NOMO-1 treated with DMSO at 0.1 percent for 48 hours (cell line): ENCODE measurements around the gene CYBB.
A peak's percentile ranks its signal among the peaks of the same experiment; 100 is the strongest.

ENCODE experiments used
- DNase-seq: peaks from one replicate; lab custom pipeline; 2025; ENCODE audit not compliant: unreplicated experiment; lab: John Stamatoyannopoulos, UW

The CYBB gene

DNA sequence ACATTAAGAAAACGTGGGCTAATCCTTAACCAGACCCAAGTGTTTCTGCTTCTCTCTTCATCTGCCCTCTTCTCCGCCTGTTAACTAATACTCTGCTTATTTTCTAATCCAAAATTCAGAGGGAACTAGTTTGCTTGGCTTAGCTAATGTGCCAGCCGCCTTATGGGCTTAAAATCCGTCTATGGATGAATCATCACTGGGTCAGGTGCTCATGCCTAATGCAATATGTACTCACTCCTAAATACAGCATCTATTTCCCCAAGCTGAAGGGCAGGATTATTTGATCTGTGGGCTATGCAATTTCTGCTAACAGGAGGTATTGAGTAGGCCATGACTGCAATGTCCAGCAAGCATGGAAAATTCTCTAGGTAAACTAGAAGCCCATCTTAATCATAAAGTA lies 55.1 kb downstream of the CYBB start:
- no peak for DNase-seq

DNA sequence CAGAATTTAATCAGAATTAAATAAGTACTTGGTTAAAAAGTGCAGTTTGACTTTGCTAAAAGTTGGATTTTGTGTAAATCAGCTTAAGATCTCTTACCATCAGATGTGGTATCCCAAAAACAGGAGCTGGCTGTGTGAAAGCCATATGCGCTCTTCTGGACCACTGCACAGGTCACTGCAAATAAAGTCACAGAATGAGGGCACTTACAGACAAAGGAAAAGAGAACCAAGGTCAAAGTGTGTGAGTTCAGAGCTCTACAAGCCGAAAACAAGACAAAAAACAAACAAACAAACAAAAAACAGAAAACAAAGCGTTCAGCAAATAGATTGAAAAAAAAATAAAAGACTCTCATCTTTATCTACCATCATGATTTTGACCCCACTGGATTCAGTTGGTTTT lies 61.1 kb downstream of the CYBB start:
- DNase-seq: no peak

DNA sequence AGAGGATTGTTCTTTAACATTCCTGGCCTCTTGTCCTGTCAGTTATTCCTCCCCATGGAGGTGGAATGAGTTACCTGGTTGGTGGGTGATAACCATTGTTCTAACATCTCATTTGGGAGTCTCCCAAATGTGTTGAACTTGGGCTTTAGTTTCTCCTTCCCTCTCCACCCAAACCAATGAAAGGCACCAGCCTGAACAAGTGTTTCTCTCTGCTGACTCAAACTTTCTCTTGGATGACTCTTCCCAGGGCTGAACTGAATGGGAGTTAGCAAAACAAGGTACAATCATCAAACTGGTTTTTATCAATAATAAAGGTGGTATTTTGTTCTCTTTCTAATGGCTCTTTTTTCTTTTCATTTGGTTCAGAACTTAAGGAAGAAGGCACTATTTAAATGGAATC lies 64.8 kb downstream of the CYBB start:
- no peak for DNase-seq

DNA sequence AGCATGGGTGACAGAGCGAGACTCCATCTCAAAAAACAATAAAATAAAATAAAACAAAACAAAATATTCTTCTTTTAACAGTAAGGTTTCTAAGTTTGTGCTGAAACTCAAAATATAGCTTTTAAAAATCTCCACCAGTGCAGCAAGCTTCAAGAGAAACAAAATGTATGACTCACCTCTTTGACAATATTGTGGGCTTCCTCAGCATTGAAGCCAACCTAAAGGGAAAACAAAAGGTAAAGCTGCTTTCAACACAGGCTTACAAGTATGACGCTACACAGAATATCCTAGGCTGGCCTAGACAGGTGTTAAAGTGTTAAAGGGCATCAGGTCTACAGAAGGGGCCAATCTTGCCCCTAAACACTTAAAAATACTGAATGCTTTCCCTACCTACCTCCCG lies 66.3 kb downstream of the CYBB start:
- no peak for DNase-seq

DNA sequence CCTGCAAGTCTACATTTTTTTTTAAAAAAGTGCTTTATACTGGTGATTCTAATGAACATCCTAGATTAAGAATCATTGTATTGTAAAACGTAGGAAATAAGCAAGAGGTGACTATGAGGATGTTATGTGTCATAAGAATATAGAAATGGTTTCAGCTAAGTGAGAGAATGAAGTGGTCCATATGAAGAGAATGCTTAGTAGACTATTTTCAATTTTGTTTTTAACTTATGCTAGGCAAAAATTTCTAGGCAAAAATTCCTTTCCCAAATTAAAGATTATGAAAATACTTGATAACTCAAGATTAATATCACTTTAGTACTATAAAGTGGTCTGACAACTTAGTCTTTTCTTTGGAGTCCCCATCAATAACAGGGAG lies 66.7 kb downstream of the CYBB start:
- no peak for DNase-seq

DNA sequence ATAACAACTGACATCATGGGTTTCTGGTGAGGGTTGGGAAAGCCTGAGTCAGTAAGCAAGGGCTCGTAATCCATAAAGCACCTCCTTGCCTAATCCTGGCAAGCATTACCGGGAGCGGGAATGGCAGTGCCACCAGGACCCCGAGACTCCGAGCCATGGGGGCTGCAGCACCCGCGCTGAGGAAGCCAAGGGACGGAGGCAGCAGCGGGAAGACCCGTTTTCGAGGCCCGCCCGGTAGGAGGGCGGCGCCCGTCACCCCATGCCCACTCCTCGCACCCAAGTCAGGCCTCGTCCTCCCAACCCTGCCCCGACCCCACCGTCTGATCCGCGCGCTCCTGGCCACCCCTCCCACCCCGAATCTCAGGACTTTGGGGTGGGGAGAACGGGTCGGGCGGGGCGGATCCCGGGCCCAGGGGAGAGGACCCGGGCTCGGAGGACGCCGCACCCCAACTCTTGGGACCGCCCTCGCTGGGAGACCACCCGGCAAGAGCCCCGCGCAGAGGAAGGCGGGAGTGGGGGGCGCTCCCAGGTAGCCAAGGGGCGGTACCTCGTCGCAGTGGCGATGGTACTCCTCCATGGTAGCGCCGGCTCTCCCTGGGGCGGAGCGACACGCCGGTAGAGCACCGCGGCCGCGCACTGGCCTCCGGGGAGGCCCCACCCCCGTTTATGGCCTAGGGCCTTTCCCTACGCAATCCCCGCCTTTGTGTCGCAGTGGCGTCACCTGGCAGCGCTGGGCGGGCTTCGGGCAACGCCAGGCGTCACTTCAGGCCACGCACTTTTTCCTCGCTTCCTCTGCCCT lies 67.3 kb downstream of the CYBB start, which contains the start of gene DYNLT3:
Gene DYNLT3 (minus strand): TSS at position 638 of the 799 bp plus-strand sequence. CDS start 61 bp downstream, at position 577.
- DNase-seq: peak; percentile 65

DNA sequence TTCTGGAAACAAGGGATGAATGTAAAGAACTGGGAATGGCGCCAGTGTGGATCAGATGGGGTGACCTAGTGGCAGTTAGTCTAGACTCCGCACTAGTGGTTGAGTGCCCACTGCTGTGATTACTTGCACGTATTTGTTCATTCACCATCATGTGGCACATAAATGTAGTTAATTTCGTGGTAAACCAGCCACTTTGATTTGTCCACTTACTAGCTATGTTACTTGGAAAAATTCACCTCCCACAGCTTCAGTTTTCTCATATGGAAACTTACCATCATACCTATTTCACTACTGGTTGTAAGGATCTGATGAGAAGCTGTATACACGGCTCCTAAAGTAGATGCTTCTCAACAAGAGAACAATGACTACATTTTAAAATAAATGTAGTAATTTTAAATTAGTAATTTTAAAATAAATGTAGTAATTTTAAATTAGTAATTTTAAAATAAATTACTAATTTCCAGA lies 67.9 kb downstream of the CYBB start:
- DNase-seq: no peak

DNA sequence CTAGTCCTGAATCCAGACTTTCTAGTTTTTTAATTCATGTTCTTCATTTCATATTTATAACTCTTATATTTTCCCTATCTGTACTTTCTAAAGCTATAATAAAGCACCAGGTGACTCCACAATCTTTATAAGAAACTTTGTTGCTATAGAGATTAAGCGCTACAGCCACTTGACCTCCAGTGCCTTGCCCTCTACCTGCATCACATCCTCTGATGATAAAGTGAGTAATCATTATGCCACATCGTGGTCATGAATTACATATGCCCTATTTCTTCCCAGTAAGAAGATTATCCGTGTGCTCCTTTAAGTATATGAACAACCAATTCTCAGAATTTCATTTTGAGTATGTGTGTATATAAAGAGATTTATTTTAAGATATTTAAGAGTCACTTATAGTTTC lies 74.3 kb downstream of the CYBB start:
- no peak for DNase-seq

DNA sequence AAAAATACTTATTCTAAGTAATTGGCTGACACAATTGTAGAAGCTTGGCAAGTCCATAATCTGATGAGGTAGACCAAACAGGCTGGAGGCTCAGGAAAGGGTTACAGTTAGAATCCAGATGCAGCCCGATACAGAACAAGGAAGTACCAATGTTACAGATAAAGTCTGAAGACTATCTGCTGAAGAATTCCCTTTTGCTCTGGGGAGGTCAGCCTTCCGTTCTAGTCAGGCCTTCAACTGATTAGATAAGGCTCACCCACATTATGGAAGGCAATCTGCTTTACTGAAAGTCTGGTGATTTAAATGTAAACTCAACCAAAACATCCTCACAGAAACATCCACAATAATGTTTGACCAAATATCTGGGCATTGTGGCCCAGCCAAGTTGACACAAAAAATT lies 74.9 kb downstream of the CYBB start:
- DNase-seq: no peak

DNA sequence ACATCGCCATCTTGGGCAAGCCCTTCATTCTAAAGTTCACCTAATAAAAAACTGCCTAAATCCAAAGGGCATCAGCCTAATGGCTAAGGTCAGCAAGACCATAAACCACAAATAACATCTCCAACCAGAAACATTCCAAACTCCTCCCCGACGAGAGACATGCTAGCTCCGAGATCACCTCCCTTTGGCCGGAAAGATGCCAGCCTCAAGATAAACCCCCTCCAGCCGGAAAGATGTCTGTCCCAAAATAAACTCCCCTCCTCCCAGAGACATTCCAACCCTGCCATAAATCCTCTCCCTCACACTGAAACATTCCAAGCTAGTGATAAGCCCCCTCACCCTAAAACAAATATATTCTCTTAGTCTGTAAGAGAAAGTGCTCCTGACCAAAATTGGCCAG lies 80.9 kb downstream of the CYBB start:
- DNase-seq: no peak

DNA sequence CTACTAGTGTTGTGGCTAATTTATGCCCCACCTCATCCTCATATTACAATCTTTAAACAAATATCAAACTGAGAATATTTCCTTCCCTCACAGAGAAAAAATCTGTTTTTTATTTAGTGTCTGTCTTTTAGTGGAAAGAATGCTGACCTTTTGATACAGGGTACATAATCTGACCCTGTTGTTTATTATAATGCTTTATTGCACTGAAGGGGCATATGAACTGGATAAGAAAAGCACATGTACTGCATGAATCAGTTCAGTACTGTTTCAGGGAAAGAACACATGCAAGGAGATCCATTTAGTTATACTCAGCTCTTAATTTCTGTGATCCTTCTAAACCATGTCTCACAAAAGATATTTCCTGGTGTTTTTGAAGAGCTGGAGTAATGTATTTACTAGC lies 83.0 kb downstream of the CYBB start:
- no peak for DNase-seq
